HEK293T (cell line): ENCODE results near the gene SLC14A1.

Experiments
- CTCF ChIA-PET: fragments of 350-600 bp; formaldehyde crosslinking; extraction: SDS; loops from one replicate; lab custom pipeline; 2021; ENCODE audit warnings: antibody characterized with exemption, inconsistent platforms; lab: Yijun Ruan, JAX
- POLR2A ChIA-PET: fragments of 350-600 bp; formaldehyde crosslinking; extraction: SDS; loops from one replicate; lab custom pipeline; 2020; ENCODE audit warnings: antibody characterized with exemption, inconsistent platforms; lab: Yijun Ruan, JAX
- DNase-seq: peaks from one replicate; pipeline ENCODE4 v3.0.0; 2012; ENCODE audit warnings: mixed read lengths; ENCODE audit errors: extremely low spot score
- ARNT ChIP-seq: fragments of 450-650 bp; IDR thresholded peaks from 2 replicates; pipeline ENCODE4 v1.6.1; 2017; ENCODE audit warnings: mild to moderate bottlenecking
- BHLHE40 ChIP-seq: fragments of 450-650 bp; IDR thresholded peaks from 2 replicates; pipeline ENCODE4 v1.6.1; 2016; ENCODE audit warnings: mild to moderate bottlenecking, moderate library complexity, borderline replicate concordance
- CTBP1 ChIP-seq: fragments of 450-650 bp; IDR thresholded peaks from 2 replicates; pipeline ENCODE4 v1.6.1; 2016; ENCODE audit warnings: borderline replicate concordance
- ELF4 ChIP-seq: fragments of 450-650 bp; IDR thresholded peaks from 2 replicates; pipeline ENCODE4 v1.6.1; 2017; ENCODE audit warnings: antibody characterized with exemption
- FOXA1 ChIP-seq: fragments of 450-650 bp; IDR thresholded peaks from 2 replicates; pipeline ENCODE4 v1.6.1; 2016; ENCODE audit warnings: mild to moderate bottlenecking
- FOXK2 ChIP-seq: fragments of 450-650 bp; IDR thresholded peaks from 2 replicates; pipeline ENCODE4 v1.6.1; 2016; ENCODE audit warnings: mild to moderate bottlenecking
- FOXM1 ChIP-seq: fragments of 450-650 bp; IDR thresholded peaks from 2 replicates; pipeline ENCODE4 v1.6.1; 2017; ENCODE audit warnings: mild to moderate bottlenecking, borderline replicate concordance
- HDGF ChIP-seq: fragments of 450-650 bp; IDR thresholded peaks from 2 replicates; pipeline ENCODE4 v1.6.1; 2017; ENCODE audit warnings: antibody characterized with exemption, borderline replicate concordance
- L3MBTL2 ChIP-seq: fragments of 450-650 bp; conservative IDR thresholded peaks from 2 replicates; pipeline ENCODE4 v1.6.1; 2016; ENCODE audit warnings: mild to moderate bottlenecking
- LEF1 ChIP-seq: fragments of 450-650 bp; IDR thresholded peaks from 2 replicates; pipeline ENCODE4 v1.6.1; 2017; ENCODE audit warnings: mild to moderate bottlenecking, borderline replicate concordance
- NFRKB ChIP-seq: fragments of 450-650 bp; IDR thresholded peaks from 2 replicates; pipeline ENCODE4 v1.6.1; 2016; ENCODE audit warnings: mild to moderate bottlenecking, moderate library complexity
- SP1 ChIP-seq: fragments of 450-650 bp; IDR thresholded peaks from 2 replicates; pipeline ENCODE4 v1.6.1; 2017
- SUZ12 ChIP-seq: fragments of 450-650 bp; IDR thresholded peaks from 2 replicates; pipeline ENCODE4 v1.6.1; 2016; ENCODE audit warnings: mild to moderate bottlenecking
- TARDBP ChIP-seq: fragments of 450-650 bp; IDR thresholded peaks from 2 replicates; pipeline ENCODE4 v1.6.1; 2016
- ZNF384 ChIP-seq: fragments of 450-650 bp; IDR thresholded peaks from 2 replicates; pipeline ENCODE4 v1.6.1; 2016
- TF ChIP-seq, protein P1 (sequence below): fragments of 450-650 bp; IDR thresholded peaks from 2 replicates; pipeline ENCODE4 v1.6.1; 2016

SLC14A1 gene

DNA sequence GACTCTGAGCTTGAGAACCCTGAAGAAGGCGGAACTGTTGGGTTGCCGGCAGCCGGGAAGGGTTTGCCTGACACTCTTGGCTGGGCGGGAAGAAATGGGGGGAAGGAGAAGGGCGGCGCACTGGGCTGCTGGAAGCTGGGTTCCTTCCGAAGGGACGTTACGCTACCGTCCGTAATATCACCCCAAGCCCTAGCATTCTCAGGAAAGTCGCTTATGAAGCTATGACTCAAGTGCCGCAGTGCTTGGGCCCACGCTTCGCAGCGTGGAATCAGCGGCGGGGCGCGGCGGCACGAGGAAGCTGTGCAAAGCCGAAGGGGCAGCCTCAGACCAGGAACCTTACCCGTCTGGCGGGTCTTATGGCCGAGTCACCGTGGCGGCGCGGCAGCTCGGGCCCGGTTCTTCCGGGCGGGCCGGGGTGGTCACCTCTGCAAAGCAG, 51.3 kb downstream of the SLC14A1 start:
- CTCF ChIA-PET, result no interaction called here
- TF ChIP-seq SP1 (no peak), TARDBP (no peak), ARNT (no peak), BHLHE40 (no peak), LEF1 (no peak), NFRKB (no peak), FOXM1 (no peak), SUZ12 (no peak), ZNF384 (no peak), HDGF (no peak), FOXK2 (no peak), L3MBTL2 (no peak), CTBP1 (no peak), FOXA1 (no peak), ELF4 (no peak)
- TF ChIP-seq, protein P1, sequence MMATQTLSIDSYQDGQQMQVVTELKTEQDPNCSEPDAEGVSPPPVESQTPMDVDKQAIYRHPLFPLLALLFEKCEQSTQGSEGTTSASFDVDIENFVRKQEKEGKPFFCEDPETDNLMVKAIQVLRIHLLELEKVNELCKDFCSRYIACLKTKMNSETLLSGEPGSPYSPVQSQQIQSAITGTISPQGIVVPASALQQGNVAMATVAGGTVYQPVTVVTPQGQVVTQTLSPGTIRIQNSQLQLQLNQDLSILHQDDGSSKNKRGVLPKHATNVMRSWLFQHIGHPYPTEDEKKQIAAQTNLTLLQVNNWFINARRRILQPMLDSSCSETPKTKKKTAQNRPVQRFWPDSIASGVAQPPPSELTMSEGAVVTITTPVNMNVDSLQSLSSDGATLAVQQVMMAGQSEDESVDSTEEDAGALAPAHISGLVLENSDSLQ, result no peak
- DNase-seq, result no peak
- POLR2A ChIA-PET, result no interaction called here

DNA sequence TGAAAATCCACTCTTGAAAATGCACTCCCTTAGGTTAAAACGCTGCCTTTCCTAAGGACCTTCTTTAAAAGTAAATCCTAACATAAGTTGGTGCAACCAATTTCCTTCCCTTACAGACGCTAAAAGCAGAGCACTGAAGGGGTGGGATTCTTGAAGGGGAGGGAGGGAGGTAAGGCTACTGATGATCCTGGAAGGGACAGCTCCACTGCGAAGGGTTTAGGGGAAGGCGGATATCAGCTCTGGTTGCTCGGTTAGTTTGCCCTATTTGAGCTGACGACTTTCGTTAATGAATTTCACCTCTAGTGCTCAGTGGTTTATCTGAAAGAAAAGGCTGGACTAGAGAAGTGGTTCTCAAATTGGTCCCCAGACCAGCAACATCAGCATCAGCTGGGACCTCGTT, 51.8 kb downstream of the SLC14A1 start:
- POLR2A ChIA-PET, result no interaction called here
- TF ChIP-seq TARDBP (no peak), NFRKB (no peak), SP1 (no peak), SUZ12 (no peak), ZNF384 (no peak), LEF1 (no peak), ARNT (no peak), FOXK2 (no peak), L3MBTL2 (no peak), ELF4 (no peak), BHLHE40 (no peak), FOXA1 (no peak), CTBP1 (no peak), HDGF (no peak), FOXM1 (no peak)
- TF ChIP-seq, protein P1, result no peak
- CTCF ChIA-PET, result no interaction called here

DNA sequence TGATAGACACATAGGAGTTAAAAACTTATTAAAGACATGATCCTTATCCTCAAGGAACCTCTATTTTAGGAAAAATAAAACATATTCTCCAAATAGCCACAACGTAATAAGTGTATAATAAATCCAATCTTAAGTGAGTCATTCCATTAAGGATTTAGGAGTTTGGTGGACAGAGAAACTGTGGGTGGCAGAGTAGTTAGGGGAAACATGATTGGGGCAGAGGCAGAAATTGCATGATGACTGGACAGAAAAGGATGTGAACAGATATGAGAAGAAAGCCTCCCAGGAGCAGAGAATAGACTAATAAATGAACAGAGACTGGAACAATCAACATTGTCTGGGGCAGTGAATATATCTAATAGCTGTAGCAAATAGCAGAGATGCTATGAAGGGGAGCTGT, 53.4 kb downstream of the SLC14A1 start:
- ChIA-PET CTCF (no interaction called here), POLR2A (no interaction called here)
- DNase-seq, result no peak
- no peak for TF ChIP-seq LEF1
- TF ChIP-seq FOXA1, result no peak
- TF ChIP-seq TARDBP, result no peak
- TF ChIP-seq FOXK2, result no peak
- TF ChIP-seq L3MBTL2, result no peak
- TF ChIP-seq ZNF384, result no peak
- no peak for TF ChIP-seq ARNT
- TF ChIP-seq, protein P1, result no peak
- TF ChIP-seq HDGF, result no peak
- no peak for TF ChIP-seq SP1
- no peak for TF ChIP-seq SUZ12
- no peak for TF ChIP-seq CTBP1
- TF ChIP-seq NFRKB, result no peak
- no peak for TF ChIP-seq BHLHE40

More for the DNA sequence above, 51.8 kb downstream of the SLC14A1 start:
- no peak for DNase-seq

DNA sequence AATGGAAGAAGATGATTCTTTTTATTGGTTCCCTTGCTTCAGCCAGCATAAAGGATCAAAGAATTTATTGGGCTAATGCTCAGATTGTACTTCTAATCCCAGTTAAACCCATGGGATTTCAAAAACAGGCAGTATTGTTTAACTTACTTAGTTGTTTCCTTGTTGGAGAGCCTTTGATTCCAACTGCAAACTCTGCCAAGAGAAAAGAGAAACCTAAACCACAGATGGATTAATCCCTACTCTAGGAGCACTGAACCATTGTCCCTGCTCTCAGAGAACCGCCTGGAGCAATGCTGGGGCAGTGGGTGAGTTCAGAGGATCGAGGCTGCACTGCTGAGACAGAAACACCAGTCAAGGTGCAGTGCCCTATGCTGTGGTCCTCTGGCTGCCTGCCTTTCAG, 56.6 kb downstream of the SLC14A1 start:
- CTCF ChIA-PET, result no interaction called here
- POLR2A ChIA-PET, result no interaction called here
- no peak for DNase-seq
- TF ChIP-seq, protein P1, result no peak
- no peak for TF ChIP-seq CTBP1
- TF ChIP-seq SUZ12, result no peak
- no peak for TF ChIP-seq NFRKB
- TF ChIP-seq TARDBP, result no peak
- TF ChIP-seq ELF4, result no peak
- no peak for TF ChIP-seq HDGF
- TF ChIP-seq BHLHE40, result no peak
- TF ChIP-seq LEF1, result no peak
- no peak for TF ChIP-seq L3MBTL2
- no peak for TF ChIP-seq FOXA1
- TF ChIP-seq ZNF384, result no peak
- TF ChIP-seq FOXM1, result no peak
- TF ChIP-seq FOXK2, result no peak
- no peak for TF ChIP-seq ARNT
- no peak for TF ChIP-seq SP1

DNA sequence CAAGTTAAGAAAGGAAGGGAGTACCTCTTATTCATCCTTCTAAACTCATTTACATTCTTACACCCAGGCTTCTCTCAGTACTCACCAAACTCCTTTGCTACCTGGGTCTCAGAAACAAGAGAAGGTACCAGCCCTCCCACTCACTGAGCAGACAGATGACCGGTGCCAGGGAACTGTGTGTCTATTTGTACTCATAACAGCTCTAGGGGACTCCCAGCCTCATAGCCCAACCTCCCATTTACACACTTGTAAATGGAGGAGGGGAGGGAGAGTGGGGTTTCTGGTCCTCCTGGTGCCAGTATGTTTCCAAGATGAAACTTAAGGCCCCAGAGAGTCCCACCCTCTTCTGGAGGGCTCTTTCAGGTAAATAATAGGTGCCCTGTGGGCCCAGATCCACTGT, 58.7 kb downstream of the SLC14A1 start:
- no peak for DNase-seq
- ChIA-PET POLR2A (no interaction called here), CTCF (no interaction called here)
- TF ChIP-seq TARDBP (no peak), SUZ12 (no peak)
